Type B pancreatic cell (in vitro differentiated cells): Measurements from ENCODE around the gene GALNT10. TPM values are rescaled to one million over a fixed set of nuclear protein-coding genes. Genes with fewer than 3 reads are reported as not detected.

ENCODE experiments used
- DNase-seq: peaks from one replicate; pipeline ENCODE4 v3.0.0; 2021; ENCODE audit warnings: mixed read lengths; ENCODE audit not compliant: unreplicated experiment; ENCODE audit errors: extremely low spot score
- H3K27ac Mint-ChIP-seq: 2 replicates; pipeline ENCODE4 v1.8.0; 2021; ENCODE audit warnings: mild to moderate bottlenecking, mixed read lengths
- H3K27me3 Mint-ChIP-seq: 2 replicates; pipeline ENCODE4 v1.8.0; 2021; ENCODE audit warnings: mixed read lengths
- H3K36me3 Mint-ChIP-seq: 2 replicates; pipeline ENCODE4 v1.8.0; 2021; ENCODE audit warnings: mixed read lengths
- H3K4me1 Mint-ChIP-seq: one replicate; pipeline ENCODE4 v1.8.0; 2021; ENCODE audit warnings: mixed read lengths; ENCODE audit not compliant: unreplicated experiment
- H3K4me3 Mint-ChIP-seq: 2 replicates; pipeline ENCODE4 v1.8.0; 2021; ENCODE audit warnings: mild to moderate bottlenecking, mixed read lengths
- H3K9me3 Mint-ChIP-seq: 2 replicates; pipeline ENCODE4 v1.8.0; 2021; ENCODE audit warnings: mixed read lengths
- CTCF ChIP-seq: fragments of 200-600 bp; sonication (generic); conservative IDR thresholded peaks from 2 replicates; pipeline ENCODE4 v1.5.0; 2021; ENCODE audit warnings: antibody characterized with exemption, mild to moderate bottlenecking
- total RNA-seq: library from RNA; stranded (reverse); gene quantifications from 2 replicates; pipeline ENCODE4 v1.2.1, GENCODE V29; 2021; ENCODE audit warnings: low replicate concordance

Gene GALNT10
- total RNA-seq, 1 donor from 2014 or later: 23.0 TPM

DNA sequence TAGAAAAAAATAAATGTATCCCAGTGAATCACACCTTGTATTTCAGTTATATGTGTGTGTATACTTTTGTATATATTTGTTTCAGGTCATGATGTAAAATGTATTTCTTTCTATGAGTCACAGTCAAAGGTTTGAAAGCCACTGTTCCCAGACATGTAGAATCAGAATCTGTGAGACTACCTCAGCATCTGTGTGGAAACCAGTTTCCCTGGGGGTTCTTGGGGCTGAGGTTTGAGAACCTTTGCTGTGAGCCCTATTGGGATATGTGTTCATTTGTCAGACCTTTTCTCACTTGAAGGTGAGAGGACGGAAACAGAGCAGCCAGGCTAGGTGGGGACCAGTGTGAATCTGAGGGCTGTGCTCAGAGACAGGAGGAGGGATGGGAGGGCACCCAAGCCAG lies 176.6 kb downstream of the GALNT10 start:
- DNase-seq: no peak
- no peak overlapping the region for H3K27ac Mint-ChIP-seq
- no peaks in the 10 kb centered on the region for H3K9me3 Mint-ChIP-seq
- no peak for TF ChIP-seq CTCF
- no peaks in the 10 kb centered on the region for H3K36me3 Mint-ChIP-seq
- peaks cover 51% of the 10 kb centered on the region for H3K4me1 Mint-ChIP-seq
- no peak overlapping the region for H3K4me3 Mint-ChIP-seq
- H3K27me3 Mint-ChIP-seq: peaks cover 25% of the 10 kb centered on the region

- Mint-ChIP-seq H3K36me3 (no peaks in the 10 kb centered on the region), H3K27me3 (peaks cover 24% of the 10 kb centered on the region), H3K4me1 (peaks cover 50% of the 10 kb centered on the region), H3K9me3 (no peaks in the 10 kb centered on the region), H3K27ac (peak overlapping the region; percentile 88), H3K4me3 (peak overlapping the region; percentile 75)
- no peak for DNase-seq
- TF ChIP-seq CTCF: no peak
These were observed 177.7 kb downstream of the GALNT10 start for GRCh38 chr5:154368041-154368800.

GRCh38 chr5:154369682-154370081 lies 179.1 kb downstream of the GALNT10 start:
- Mint-ChIP-seq H3K27ac (peak overlapping the region; percentile 44), H3K4me1 (peaks cover 42% of the 10 kb centered on the region), H3K36me3 (no peaks in the 10 kb centered on the region), H3K27me3 (peaks cover 31% of the 10 kb centered on the region), H3K4me3 (no peak overlapping the region), H3K9me3 (no peaks in the 10 kb centered on the region)
- no peak for DNase-seq
- no peak for TF ChIP-seq CTCF

DNA sequence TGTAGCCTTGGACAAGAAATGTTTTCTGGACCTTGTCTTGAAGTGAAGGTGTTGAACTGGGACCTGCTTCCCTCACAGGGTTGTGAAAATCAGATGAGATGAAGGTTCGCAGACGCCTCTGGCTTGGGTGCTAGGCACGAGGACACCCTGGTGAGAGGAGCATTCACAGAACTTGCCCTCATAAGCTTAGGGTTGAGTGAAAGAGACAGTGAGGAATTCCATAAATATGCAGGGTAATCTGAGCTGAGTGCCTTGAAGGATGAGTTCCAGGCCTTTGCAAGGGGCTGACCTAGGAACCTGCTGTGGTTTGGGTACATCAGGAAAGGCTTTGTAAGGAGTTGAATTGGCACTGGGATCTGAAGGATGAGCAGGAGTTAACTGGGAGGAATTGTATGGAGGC lies 179.6 kb downstream of the GALNT10 start:
- H3K36me3 Mint-ChIP-seq: no peaks in the 10 kb centered on the region
- no peak for DNase-seq
- H3K9me3 Mint-ChIP-seq: no peaks in the 10 kb centered on the region
- peaks cover 31% of the 10 kb centered on the region for H3K27me3 Mint-ChIP-seq
- peaks cover 37% of the 10 kb centered on the region for H3K4me1 Mint-ChIP-seq
- H3K27ac Mint-ChIP-seq: peak overlapping the region; percentile 44
- no peak for TF ChIP-seq CTCF
- no peak overlapping the region for H3K4me3 Mint-ChIP-seq

DNA sequence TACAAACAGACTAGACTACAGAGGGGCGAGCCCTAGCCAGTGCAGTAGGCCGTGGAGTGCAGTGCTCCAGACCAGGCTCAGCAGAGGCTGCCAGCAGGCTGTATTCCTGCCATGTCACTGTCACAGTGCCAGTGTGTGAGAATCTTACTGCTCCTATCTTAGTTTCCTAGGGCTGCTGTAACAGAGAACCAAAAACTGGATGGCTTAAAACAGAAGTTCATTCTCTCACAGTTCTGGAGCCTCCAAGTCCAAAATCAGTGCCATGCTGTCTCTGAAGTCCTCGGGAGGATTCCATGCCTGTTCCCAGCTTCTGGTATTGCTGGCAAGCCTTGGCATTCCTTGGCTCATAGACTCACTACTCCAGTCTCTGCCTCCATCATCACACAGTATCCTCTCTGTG lies 180.3 kb downstream of the GALNT10 start:
- Mint-ChIP-seq H3K9me3 (no peaks in the 10 kb centered on the region), H3K36me3 (no peaks in the 10 kb centered on the region), H3K4me1 (peaks cover 34% of the 10 kb centered on the region), H3K4me3 (no peak overlapping the region), H3K27me3 (peaks cover 32% of the 10 kb centered on the region), H3K27ac (no peak overlapping the region)
- no peak for TF ChIP-seq CTCF
- no peak for DNase-seq
